ENCODE data around the gene RBM42. TPM values are rescaled to one million over a fixed set of nuclear protein-coding genes. Genes with fewer than 3 reads are reported as not detected.
A peak's percentile ranks its signal among the peaks of the same experiment; 100 is the strongest.

Gene RBM42
- total and polyA plus RNA-seq, 9 of the 15 experiments (the other 6 are each of a cell fraction or from before 2014, with no cell fraction given) = 5.7 to 149 (median 32.4) TPM

GRCh38 chr19:35644206-35644986 lies 15.6 kb downstream of the RBM42 start (continued):
- TF ChIP-seq ZNF766 (CRISPR knock-in tag; conservative IDR thresholded peaks at IDR 0.05) = no peak
- TF ChIP-seq IFI16 (CRISPR knock-in tag; IDR thresholded peaks at IDR 0.05) = no peak
- no peak for TF ChIP-seq ZNF263 (CRISPR knock-in tag; IDR thresholded peaks at IDR 0.05; ENCODE audit: borderline replicate concordance)
- no peak for TF ChIP-seq ZEB2 (IDR thresholded peaks at IDR 0.05)
- no peak for TF ChIP-seq SMARCA4 (IDR thresholded peaks at IDR 0.05)
- TF ChIP-seq NCOA6 (IDR thresholded peaks at IDR 0.05) = no peak
- TF ChIP-seq MECOM (CRISPR knock-in tag; IDR thresholded peaks at IDR 0.05) = 0 out of 2 replicates have a peak, but pooled peaks have one; percentile 12
- TF ChIP-seq CXXC5 (CRISPR knock-in tag; IDR thresholded peaks at IDR 0.05) = peak; percentile 43
- TF ChIP-seq NELFE (IDR thresholded peaks at IDR 0.05; ENCODE audit: insufficient read depth, insufficient read length) = no peak
- peak in 1 of 2 experiments; percentile 54; a peak in 1 of 4 replicates for TF ChIP-seq HDAC1 (IDR thresholded peaks at IDR 0.05)
- no peak for TF ChIP-seq POLR2H (tag; IDR thresholded peaks at IDR 0.05; ENCODE audit: low read depth)
- no peak for TF ChIP-seq ZFP30 (CRISPR knock-in tag; IDR thresholded peaks at IDR 0.05; ENCODE audit: borderline replicate concordance)
- no peak for TF ChIP-seq ILK (tag; IDR thresholded peaks at IDR 0.05; ENCODE audit: borderline replicate concordance, low read depth)
- no peak for TF ChIP-seq FIP1L1 (IDR thresholded peaks at IDR 0.05; ENCODE audit: low read depth, low read length, poor library complexity, severe bottlenecking)
- TF ChIP-seq SIN3A (IDR thresholded peaks at IDR 0.05; ENCODE audit: borderline replicate concordance in 2 of 2, control insufficient read depth in 1 of 2, low read depth in 2 of 2, low read length in 2 of 2) = peak in 1 of 2 experiments; percentile 50; a peak in 1 of 4 replicates
- TF ChIP-seq E2F5 (CRISPR knock-in tag; IDR thresholded peaks at IDR 0.05) = no peak
- TF ChIP-seq ZSCAN29 (IDR thresholded peaks at IDR 0.05) = no peak
- no peak for TF ChIP-seq CBFA2T2 (conservative IDR thresholded peaks at IDR 0.05)
- no peak for TF ChIP-seq PHF21A (IDR thresholded peaks at IDR 0.05; ENCODE audit: borderline replicate concordance, low read depth)
- TF ChIP-seq ZNF778 (CRISPR knock-in tag; IDR thresholded peaks at IDR 0.05) = no peak
- no peak for TF ChIP-seq ZNF561 (CRISPR knock-in tag; conservative IDR thresholded peaks at IDR 0.05)
- peak; percentile 60 for TF ChIP-seq TAF1 (IDR thresholded peaks at IDR 0.05; ENCODE audit: control insufficient read depth, extremely low read depth, insufficient read depth, low read length, severe bottlenecking)
- no peak for TF ChIP-seq SMARCA5 (IDR thresholded peaks at IDR 0.05)
- TF ChIP-seq AFF1 (IDR thresholded peaks at IDR 0.05; ENCODE audit: low read depth in 1 of 2, partially characterized antibody in 2 of 2) = no peak

All from K562 (cell line).